Stimulated activated naive CD8-positive, alpha-beta T cell treated with anti-CD3 and anti-CD28 coated beads, Interleukin-15, Interleukin-2, amounts not matched to agents 100 ng/mL and 50 ng/mL, for 24 hours (primary cell): ENCODE data around the gene PRKAG2.

Experiments
- H3K27ac Mint-ChIP-seq: one replicate; pipeline ENCODE4 v1.8.0; 2021; ENCODE audit warnings: mild to moderate bottlenecking, mixed read lengths
- H3K27me3 Mint-ChIP-seq: one replicate; pipeline ENCODE4 v1.8.0; 2021; ENCODE audit warnings: mixed read lengths
- H3K36me3 Mint-ChIP-seq: one replicate; pipeline ENCODE4 v1.8.0; 2021; ENCODE audit warnings: low read depth, mixed read lengths
- H3K4me1 Mint-ChIP-seq: one replicate; pipeline ENCODE4 v1.8.0; 2021; ENCODE audit warnings: low read depth, mixed read lengths
- H3K4me3 Mint-ChIP-seq: one replicate; pipeline ENCODE4 v1.8.0; 2021; ENCODE audit warnings: mild to moderate bottlenecking, mixed read lengths
- H3K9me3 Mint-ChIP-seq: one replicate; pipeline ENCODE4 v1.8.0; 2021; ENCODE audit warnings: mixed read lengths

PRKAG2 gene

GRCh38 chr7:151895008-151895630 lies 18.2 kb upstream of the PRKAG2 start:
- Mint-ChIP-seq H3K4me1 (no peaks in the 10 kb centered on the region), H3K4me3 (no peak overlapping the region), H3K9me3 (no peaks in the 10 kb centered on the region), H3K27me3 (peaks cover 23% of the 10 kb centered on the region), H3K27ac (no peak overlapping the region), H3K36me3 (no peaks in the 10 kb centered on the region)

GRCh38 chr7:151894111-151895007 lies 17.4 kb upstream of the PRKAG2 start:
- peaks cover 15% of the 10 kb centered on the region for H3K27me3 Mint-ChIP-seq
- H3K36me3 Mint-ChIP-seq: no peaks in the 10 kb centered on the region
- no peak overlapping the region for H3K4me3 Mint-ChIP-seq
- no peak overlapping the region for H3K27ac Mint-ChIP-seq
- no peaks in the 10 kb centered on the region for H3K9me3 Mint-ChIP-seq
- no peaks in the 10 kb centered on the region for H3K4me1 Mint-ChIP-seq

- H3K36me3 Mint-ChIP-seq: no peaks in the 10 kb centered on the region
- no peak overlapping the region for H3K4me3 Mint-ChIP-seq
- H3K9me3 Mint-ChIP-seq: no peaks in the 10 kb centered on the region
- H3K4me1 Mint-ChIP-seq: no peaks in the 10 kb centered on the region
- no peak overlapping the region for H3K27ac Mint-ChIP-seq
- peaks cover 11% of the 10 kb centered on the region for H3K27me3 Mint-ChIP-seq
Observed at GRCh38 chr7:151893405-151893923, 16.5 kb upstream of the PRKAG2 start.

GRCh38 chr7:151891753-151892152 lies 14.8 kb upstream of the PRKAG2 start:
- Mint-ChIP-seq H3K4me1 (no peaks in the 10 kb centered on the region), H3K9me3 (no peaks in the 10 kb centered on the region), H3K4me3 (no peak overlapping the region), H3K27ac (no peak overlapping the region), H3K27me3 (peaks cover 11% of the 10 kb centered on the region), H3K36me3 (no peaks in the 10 kb centered on the region)

- H3K27ac Mint-ChIP-seq: no peak overlapping the region
- H3K9me3 Mint-ChIP-seq: no peaks in the 10 kb centered on the region
- no peak overlapping the region for H3K4me3 Mint-ChIP-seq
- H3K27me3 Mint-ChIP-seq: peaks cover 12% of the 10 kb centered on the region
- H3K4me1 Mint-ChIP-seq: no peaks in the 10 kb centered on the region
- no peaks in the 10 kb centered on the region for H3K36me3 Mint-ChIP-seq
Observed at GRCh38 chr7:151891182-151891581, 14.3 kb upstream of the PRKAG2 start.

- Mint-ChIP-seq H3K27ac (no peak overlapping the region), H3K27me3 (peaks cover 18% of the 10 kb centered on the region), H3K36me3 (no peaks in the 10 kb centered on the region), H3K4me3 (no peak overlapping the region), H3K9me3 (no peaks in the 10 kb centered on the region), H3K4me1 (no peaks in the 10 kb centered on the region)
Observed at GRCh38 chr7:151890355-151891004, 13.6 kb upstream of the PRKAG2 start.

GRCh38 chr7:151889406-151890354 lies 12.8 kb upstream of the PRKAG2 start:
- Mint-ChIP-seq H3K4me1 (no peaks in the 10 kb centered on the region), H3K9me3 (no peaks in the 10 kb centered on the region), H3K36me3 (no peaks in the 10 kb centered on the region), H3K4me3 (no peak overlapping the region), H3K27ac (no peak overlapping the region), H3K27me3 (peaks cover 20% of the 10 kb centered on the region)

- no peak overlapping the region for H3K4me3 Mint-ChIP-seq
- H3K9me3 Mint-ChIP-seq: no peaks in the 10 kb centered on the region
Observed at GRCh38 chr7:151888079-151889067, 11.5 kb upstream of the PRKAG2 start.

GRCh38 chr7:151886783-151887182 lies 9.9 kb upstream of the PRKAG2 start:
- H3K27ac Mint-ChIP-seq: no peak overlapping the region
- H3K9me3 Mint-ChIP-seq: no peaks in the 10 kb centered on the region

More at GRCh38 chr7:151888079-151889067, 11.5 kb upstream of the PRKAG2 start:
- Mint-ChIP-seq H3K27ac (no peak overlapping the region), H3K27me3 (peaks cover 20% of the 10 kb centered on the region), H3K4me1 (no peaks in the 10 kb centered on the region), H3K36me3 (no peaks in the 10 kb centered on the region)

GRCh38 chr7:151885202-151885580 lies 8.3 kb upstream of the PRKAG2 start:
- no peak overlapping the region for H3K27ac Mint-ChIP-seq
- no peaks in the 10 kb centered on the region for H3K9me3 Mint-ChIP-seq
- peaks cover 5% of the 10 kb centered on the region for H3K4me1 Mint-ChIP-seq
- H3K36me3 Mint-ChIP-seq: no peaks in the 10 kb centered on the region
- H3K27me3 Mint-ChIP-seq: peaks cover 9% of the 10 kb centered on the region
- H3K4me3 Mint-ChIP-seq: no peak overlapping the region

More at GRCh38 chr7:151886783-151887182, 9.9 kb upstream of the PRKAG2 start:
- H3K4me1 Mint-ChIP-seq: no peaks in the 10 kb centered on the region
- H3K4me3 Mint-ChIP-seq: no peak overlapping the region
- H3K27me3 Mint-ChIP-seq: peaks cover 20% of the 10 kb centered on the region
- H3K36me3 Mint-ChIP-seq: no peaks in the 10 kb centered on the region

GRCh38 chr7:151884312-151885201 lies 7.6 kb upstream of the PRKAG2 start:
- Mint-ChIP-seq H3K4me1 (peaks cover 9% of the 10 kb centered on the region), H3K9me3 (no peaks in the 10 kb centered on the region), H3K27ac (no peak overlapping the region), H3K36me3 (no peaks in the 10 kb centered on the region), H3K4me3 (no peak overlapping the region), H3K27me3 (peaks cover 9% of the 10 kb centered on the region)

GRCh38 chr7:151883857-151884256 lies 6.9 kb upstream of the PRKAG2 start:
- no peak overlapping the region for H3K27ac Mint-ChIP-seq
- no peaks in the 10 kb centered on the region for H3K36me3 Mint-ChIP-seq
- no peaks in the 10 kb centered on the region for H3K9me3 Mint-ChIP-seq
- peaks cover 9% of the 10 kb centered on the region for H3K27me3 Mint-ChIP-seq
- H3K4me3 Mint-ChIP-seq: no peak overlapping the region
- H3K4me1 Mint-ChIP-seq: peaks cover 9% of the 10 kb centered on the region
